CD4-positive, alpha-beta T cell treated with Interleukin-21 for 1 hour (primary cell): Measurements from ENCODE around the gene CTF1.
"Not testable (repeated sequence)": the region's sequence is repeated elsewhere in the genome, so short reads cannot be mapped to it uniquely, and the experiment has no call there.

Experiments
- DNase-seq: peaks from one replicate; pipeline ENCODE4 v3.0.0-alpha.2; 2020

The CTF1 gene

GRCh38 chr16:30931068-30931650 is 34.7 kb downstream of the CTF1 start:
- no peak for DNase-seq

GRCh38 chr16:30934827-30935557 is 38.6 kb downstream of the CTF1 start:
- peak; percentile 32 for DNase-seq

GRCh38 chr16:30937692-30938091 is 41.3 kb downstream of the CTF1 start:
- no peak for DNase-seq

GRCh38 chr16:30939571-30939970 is 43.2 kb downstream of the CTF1 start:
- DNase-seq: not testable (repeated sequence)

GRCh38 chr16:30941600-30942425 is 45.4 kb downstream of the CTF1 start:
- DNase-seq: peak; percentile 74

- no peak for DNase-seq
Measured at GRCh38 chr16:30942426-30942806, 46.0 kb downstream of the CTF1 start.

GRCh38 chr16:30944352-30944751 is 47.9 kb downstream of the CTF1 start:
- no peak for DNase-seq

- no peak for DNase-seq
Measured at GRCh38 chr16:30946671-30947540, 50.5 kb downstream of the CTF1 start.

GRCh38 chr16:30947541-30947858 is 51.1 kb downstream of the CTF1 start:
- no peak for DNase-seq

- DNase-seq: peak; percentile 39
Measured at GRCh38 chr16:30947859-30948666, 51.6 kb downstream of the CTF1 start.

- peak; percentile 42 for DNase-seq
Measured at GRCh38 chr16:30948667-30949649, 52.5 kb downstream of the CTF1 start, which contains the start of gene ORAI3. Gene ORAI3, plus strand, starts transcription at chr16:30949068. Its CDS starts 222 bp downstream, at chr16:30949290.

- DNase-seq: peak; percentile 28
Measured at GRCh38 chr16:30949650-30950515, 53.5 kb downstream of the CTF1 start.

GRCh38 chr16:30950516-30951065 is 54.2 kb downstream of the CTF1 start:
- DNase-seq: no peak

- DNase-seq: no peak
Measured at GRCh38 chr16:30951193-30951592, 54.8 kb downstream of the CTF1 start.

- no peak for DNase-seq
Measured at GRCh38 chr16:30951750-30952149, 55.3 kb downstream of the CTF1 start.

GRCh38 chr16:30953111-30953510 is 56.7 kb downstream of the CTF1 start:
- DNase-seq: no peak
